NT2/D1 (cell line): ENCODE measurements around the gene SMAD5.

Experiments used
- SUZ12 ChIP-seq: IDR thresholded peaks from 2 replicates; pipeline ENCODE4 v1.6.1; 2011; ENCODE audit not compliant: insufficient read length, insufficient read depth; ENCODE audit errors: extremely low read depth
- YY1 ChIP-seq: IDR thresholded peaks from 2 replicates; pipeline ENCODE4 v1.6.1; 2011; ENCODE audit not compliant: insufficient read length, insufficient read depth
- ZNF274 ChIP-seq: IDR thresholded peaks from 2 replicates; pipeline ENCODE4 v1.6.1; 2011; ENCODE audit warnings: mild to moderate bottlenecking, low read depth, low read length

- no peak for TF ChIP-seq YY1
- TF ChIP-seq ZNF274, result no peak
- no peak for TF ChIP-seq SUZ12
Observed at GRCh38 chr5:136098176-136098575, 34.5 kb upstream of the SMAD5 start.
